HG03378 (cell line): Measurements from ENCODE around the gene BHMT2.

Experiments
- ATAC-seq: cut with Tn5 transposase; IDR thresholded peaks from one replicate; pipeline ENCODE4 v1.9.1; 2021; ENCODE audit warnings: mild to moderate bottlenecking, moderate library complexity; ENCODE audit not compliant: unreplicated experiment

The BHMT2 gene

GRCh38 chr5:79062436-79062835 lies 7.1 kb upstream of the BHMT2 start:
- ATAC-seq = no peak

GRCh38 chr5:79070350-79070667 lies 742 bp downstream of the BHMT2 start:
- no peak for ATAC-seq

GRCh38 chr5:79074641-79075040 lies 5.1 kb downstream of the BHMT2 start:
- ATAC-seq = no peak

- no peak for ATAC-seq
Measured at GRCh38 chr5:79075646-79076426, 6.3 kb downstream of the BHMT2 start.

- no peak for ATAC-seq
Measured at GRCh38 chr5:79076819-79077218, 7.3 kb downstream of the BHMT2 start.

- ATAC-seq = no peak
Measured at GRCh38 chr5:79077680-79078365, 8.3 kb downstream of the BHMT2 start.

- no peak for ATAC-seq
Measured at GRCh38 chr5:79080804-79081203, 11.2 kb downstream of the BHMT2 start.

GRCh38 chr5:79081779-79082178 lies 12.2 kb downstream of the BHMT2 start:
- ATAC-seq = no peak

GRCh38 chr5:79086116-79086515 lies 16.5 kb downstream of the BHMT2 start:
- no peak for ATAC-seq

- ATAC-seq = no peak
Measured at GRCh38 chr5:79088507-79088906, 18.9 kb downstream of the BHMT2 start.

- ATAC-seq = no peak
Measured at GRCh38 chr5:79091064-79091463, 21.5 kb downstream of the BHMT2 start.

GRCh38 chr5:79093762-79094161 lies 24.2 kb downstream of the BHMT2 start:
- no peak for ATAC-seq

GRCh38 chr5:79105868-79106267 lies 36.3 kb downstream of the BHMT2 start:
- no peak for ATAC-seq

GRCh38 chr5:79107020-79107796 lies 37.6 kb downstream of the BHMT2 start:
- ATAC-seq = no peak

GRCh38 chr5:79108086-79108485 lies 38.5 kb downstream of the BHMT2 start:
- ATAC-seq = no peak

- no peak for ATAC-seq
Measured at GRCh38 chr5:79108792-79109191, 39.2 kb downstream of the BHMT2 start.

- ATAC-seq = no peak
Measured at GRCh38 chr5:79109527-79110492, 40.2 kb downstream of the BHMT2 start.

GRCh38 chr5:79111387-79111959 lies 41.9 kb downstream of the BHMT2 start, which contains the start of gene BHMT:
Gene BHMT (plus strand): TSS chr5:79111809. CDS start chr5:79111886, 77 bp downstream.
- ATAC-seq = no peak

GRCh38 chr5:79111960-79112702 lies 42.6 kb downstream of the BHMT2 start:
- no peak for ATAC-seq

- ATAC-seq = no peak
Measured at GRCh38 chr5:79112703-79113058, 43.1 kb downstream of the BHMT2 start.
